HCT116 (cell line): ENCODE data around the gene UAP1L1. TPM values are rescaled to one million over a fixed set of nuclear protein-coding genes. Genes with fewer than 3 reads are reported as not detected.
A peak's percentile ranks its signal among the peaks of the same experiment; 100 is the strongest.

Experiments
- ATAC-seq: fragments of 200-7000 bp; cut with Tn5 transposase; 2 replicates; pipeline ENCODE4 v1.9.1; 2020; ENCODE audit warnings: mild to moderate bottlenecking, moderate library complexity
- BruUV-seq: library from RNA; stranded (reverse); fragments of 400-500 nt; replicated peaks from 2 replicates; lab custom pipeline; 2021; lab: Mats Ljungman, UMichigan
- CTCF ChIA-PET: fragments of 300-600 bp; sonication (Branson Sonifier 250); formaldehyde crosslinking; loops from one replicate; lab custom pipeline; 2021; ENCODE audit warnings: antibody characterized with exemption; lab: Charles Lee
- POLR2A ChIA-PET: fragments of 300-600, 350-600 bp; sonication (Branson Sonifier 250); formaldehyde crosslinking; loops from one replicate; lab custom pipeline; 2021; ENCODE audit warnings: antibody characterized with exemption; lab: Charles Lee
- RAD21 ChIA-PET, 2 experiments: fragments of 300-600 bp; sonication (Branson Sonifier 250); formaldehyde crosslinking; loops; one replicate each; lab custom pipeline; 2023; ENCODE audit warnings: low total read pairs in 2 of 2; ENCODE audit not compliant: uncharacterized antibody in 2 of 2, unreplicated experiment in 2 of 2, low non-redundant PET in 1 of 2; lab: Charles Lee
- DNase-seq: peaks from one replicate; pipeline ENCODE4 v3.0.0-alpha.2; 2010; ENCODE audit warnings: low read depth, low spot score
- H2AFZ ChIP-seq: fragments of 200-600 bp; shearing (Covaris generic), sonication (generic); 2 replicates; pipeline ENCODE4 v1.6.1; 2017; ENCODE audit warnings: low read depth, mixed run types, mixed read lengths, antibody characterized with exemption, low read length; ENCODE audit not compliant: poor library complexity, severe bottlenecking
- H3K27ac ChIP-seq: 2 replicates; pipeline ENCODE4 v1.5.1; 2012; ENCODE audit warnings: low read depth, low read length
- H3K27me3 ChIP-seq: fragments of 200-600 bp; sonication (generic); 2 replicates; pipeline ENCODE4 v1.6.1; 2016; ENCODE audit warnings: mixed run types, low read length, mixed read lengths; ENCODE audit not compliant: insufficient read depth
- H3K36me3 ChIP-seq, 2 experiments: fragments of 200-500 bp in 1 of 2; fragments of 200-600 bp in 1 of 2; sonication (Bioruptor generic) in 1 of 2; sonication (generic) in 1 of 2; 2 replicates each; pipeline versions ENCODE4 v1.5.1 to v1.6.1; 2014 to 2016; ENCODE audit warnings: low read length in 2 of 2, inconsistent platforms in 1 of 2, mixed read lengths in 1 of 2, mixed run types in 1 of 2; ENCODE audit not compliant: insufficient read depth in 2 of 2, control insufficient read depth in 1 of 2
- H3K4me1 ChIP-seq, 2 experiments: fragments of 200-600 bp in 1 of 2; sonication (generic) in 1 of 2; 2 replicates each; pipeline versions ENCODE4 v1.5.1 to v1.6.1; 2012 to 2017; ENCODE audit warnings: low read length in 2 of 2, inconsistent platforms in 1 of 2, mild to moderate bottlenecking in 1 of 2, mixed read lengths in 1 of 2, mixed run types in 1 of 2, moderate library complexity in 1 of 2; ENCODE audit not compliant: insufficient read depth in 2 of 2, control insufficient read depth in 1 of 2
- H3K4me2 ChIP-seq: fragments of 200-600 bp; sonication (generic); 2 replicates; pipeline ENCODE4 v1.6.1; 2017; ENCODE audit warnings: mixed run types, low read length, mixed read lengths
- H3K4me3 ChIP-seq, 2 experiments: fragments of 200-600 bp in 1 of 2; sonication (generic) in 1 of 2; replicated peaks in 1 of 2; 2 replicates each; pipeline ENCODE4 v1.5.1; 2011 to 2016; ENCODE audit warnings: low read length in 2 of 2, control low read depth in 1 of 2, low read depth in 1 of 2, mild to moderate bottlenecking in 1 of 2, mixed read lengths in 1 of 2, mixed run types in 1 of 2
- H3K79me2 ChIP-seq: fragments of 200-600 bp; sonication (generic); 2 replicates; pipeline ENCODE4 v1.6.1; 2017; ENCODE audit warnings: mild to moderate bottlenecking, mixed run types, low read length, moderate library complexity, mixed read lengths; ENCODE audit not compliant: insufficient read depth
- H3K9ac ChIP-seq: fragments of 200-600 bp; sonication (generic); 2 replicates; pipeline ENCODE4 v1.6.1; 2016; ENCODE audit warnings: low read length, mixed read lengths
- H3K9me2 ChIP-seq: fragments of 200-600 bp; sonication (generic), shearing (Covaris generic); 2 replicates; pipeline ENCODE4 v1.6.1; 2017; ENCODE audit warnings: mixed run types, mild to moderate bottlenecking, moderate library complexity; ENCODE audit not compliant: insufficient read depth
- H3K9me3 ChIP-seq, 2 experiments: fragments of 200-500 bp in 1 of 2; fragments of 200-600 bp in 1 of 2; sonication (Bioruptor generic) in 1 of 2; sonication (generic) in 1 of 2; 2 replicates each; pipeline ENCODE4 v1.6.1; 2014 to 2017; ENCODE audit warnings: low read length in 2 of 2, mixed read lengths in 2 of 2, inconsistent platforms in 1 of 2, low read depth in 1 of 2, mild to moderate bottlenecking in 1 of 2, mixed run types in 1 of 2, moderate library complexity in 1 of 2; ENCODE audit not compliant: control insufficient read depth in 1 of 2, insufficient read depth in 1 of 2
- H4K20me1 ChIP-seq: fragments of 200-600 bp; sonication (generic), shearing (Covaris generic); 2 replicates; pipeline ENCODE4 v1.6.1; 2017; ENCODE audit warnings: mixed run types, mild to moderate bottlenecking, moderate library complexity; ENCODE audit not compliant: insufficient read depth
- CBX3 ChIP-seq: IDR thresholded peaks from 2 replicates; pipeline ENCODE4 v1.6.1; 2012; ENCODE audit warnings: low read depth
- EGR1 ChIP-seq: IDR thresholded peaks from 2 replicates; pipeline ENCODE4 v1.6.1; 2012; ENCODE audit warnings: low read depth
- EZH2 ChIP-seq: fragments of 200-600 bp; sonication (generic); IDR thresholded peaks from 2 replicates; pipeline ENCODE4 v1.6.1; 2017; ENCODE audit warnings: antibody characterized with exemption, mixed run types
- EZH2phosphoT487 ChIP-seq: fragments of 200-600 bp; IDR thresholded peaks from 2 replicates; pipeline ENCODE4 v1.6.1; 2018; ENCODE audit warnings: antibody characterized with exemption, borderline replicate concordance
- JUND ChIP-seq: IDR thresholded peaks from 2 replicates; pipeline ENCODE4 v1.6.1; 2012
- POLR2A ChIP-seq: IDR thresholded peaks from 2 replicates; pipeline ENCODE4 v1.7.0; 2011; ENCODE audit warnings: borderline replicate concordance; ENCODE audit not compliant: insufficient read depth, insufficient read length; ENCODE audit errors: extremely low read depth
- POLR2AphosphoS5 ChIP-seq: IDR thresholded peaks from 2 replicates; pipeline ENCODE4 v1.6.1; 2011; ENCODE audit warnings: mild to moderate bottlenecking, low read depth, low read length, moderate library complexity
- RAD21 ChIP-seq: IDR thresholded peaks from 2 replicates; pipeline ENCODE4 v1.6.1; 2012; ENCODE audit warnings: low read depth, mild to moderate bottlenecking
- SIN3A ChIP-seq: IDR thresholded peaks from 2 replicates; pipeline ENCODE4 v1.6.1; 2012; ENCODE audit warnings: low read depth
- SRF ChIP-seq: IDR thresholded peaks from 2 replicates; pipeline ENCODE4 v1.6.1; 2012; ENCODE audit warnings: low read depth
- TCF7L2 ChIP-seq: IDR thresholded peaks from 2 replicates; pipeline ENCODE4 v1.7.0; 2011; ENCODE audit warnings: borderline replicate concordance, inconsistent platforms; ENCODE audit not compliant: insufficient read depth, insufficient read length; ENCODE audit errors: extremely low read depth
- YY1 ChIP-seq: IDR thresholded peaks from 2 replicates; pipeline ENCODE4 v1.6.1; 2011; ENCODE audit warnings: low read length, low read depth, moderate library complexity, mild to moderate bottlenecking; ENCODE audit not compliant: insufficient replicate concordance; ENCODE audit errors: extremely low read depth
- ZFX ChIP-seq: fragments of 450-650 bp; IDR thresholded peaks from 2 replicates; pipeline ENCODE4 v1.6.1; 2017
- intact Hi-C: fragments of 100-400 bp; cut with micrococcal nuclease; formaldehyde crosslinking; loops from 2 replicates; pipeline ENCODE4 v1.10.0; 2022
- total RNA-seq: library from RNA; stranded (reverse); gene quantifications from one replicate; pipeline ENCODE4 v1.2.1, GENCODE V29; 2021; ENCODE audit not compliant: unreplicated experiment
- TF ChIP-seq, protein P1 (sequence below): IDR thresholded peaks from 2 replicates; pipeline ENCODE4 v1.6.1; 2011; ENCODE audit warnings: mild to moderate bottlenecking, low read length, moderate library complexity; ENCODE audit not compliant: insufficient replicate concordance; ENCODE audit errors: extremely low read depth

The UAP1L1 gene
- total RNA-seq, 1 experiment from 2014 or later: 11.0 TPM

DNA sequence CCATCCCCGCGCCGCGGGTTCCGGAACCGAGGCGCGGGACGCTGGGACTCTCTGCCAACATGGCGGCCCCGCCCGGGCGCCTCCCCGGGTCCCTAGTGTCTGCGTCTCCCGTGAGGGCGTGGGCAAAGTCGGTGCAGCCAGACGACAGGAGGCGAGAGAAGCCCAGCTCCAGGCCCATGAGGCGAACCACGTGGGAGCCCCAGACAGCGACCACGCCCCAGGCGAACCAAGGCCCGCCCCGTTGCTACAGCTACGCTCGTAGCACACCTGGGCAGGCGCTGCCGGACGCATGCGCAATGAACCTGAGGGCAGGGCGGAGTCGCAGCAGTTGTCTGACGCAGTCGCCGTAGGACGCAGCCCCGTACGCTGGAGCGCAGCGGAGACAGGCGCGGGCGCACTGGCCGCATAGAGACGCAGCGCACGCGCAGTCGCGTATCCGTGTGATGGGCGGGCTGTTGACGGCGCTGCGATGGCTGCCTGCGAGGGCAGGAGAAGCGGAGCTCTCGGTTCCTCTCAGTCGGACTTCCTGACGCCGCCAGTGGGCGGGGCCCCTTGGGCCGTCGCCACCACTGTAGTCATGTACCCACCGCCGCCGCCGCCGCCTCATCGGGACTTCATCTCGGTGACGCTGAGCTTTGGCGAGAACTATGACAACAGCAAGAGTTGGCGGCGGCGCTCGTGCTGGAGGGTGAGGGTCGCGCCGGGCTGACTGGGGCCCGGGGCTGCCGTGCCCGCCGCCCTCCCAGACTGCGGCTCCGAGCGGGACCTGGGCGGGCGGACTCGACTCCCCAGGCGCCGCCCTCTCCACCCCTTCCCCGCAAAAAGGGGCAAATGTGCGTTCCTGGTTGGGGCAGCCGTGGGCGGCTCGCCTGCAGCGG, 9.5 kb downstream of the UAP1L1 start, which contains the start of gene MAN1B1:
MAN1B1 (plus strand) TSS at position 455 of the 878 bp plus-strand sequence; CDS start at position 470, 15 bp downstream.
- Histone ChIP-seq H3K79me2 (peaks cover 14% of the 10 kb centered on the region; the same call in 1 of the 2 replicates), H3K27me3 (no peaks in the 10 kb centered on the region), H2AFZ (no peak within 1 kb of the TSS), H3K4me1 (peaks cover 38 to 56% of the 10 kb centered on the region in 2 experiments), H3K4me2 (peak within 1 kb of the TSS; percentile 98), H3K9me2 (no peaks in the 10 kb centered on the region), H3K9me3 (no peaks in the 10 kb centered on the region), H3K36me3 (0 out of 4 replicates have a peak, but pooled peaks cover 0 to 4% of the 10 kb centered on the region in 2 experiments), H3K27ac (peak within 1 kb of the TSS; percentile 98), H3K4me3 (peak within 1 kb of the TSS; percentile 83 to 96), H4K20me1 (no peaks in the 10 kb centered on the region), H3K9ac (peak within 1 kb of the TSS; percentile 96)
- CTCF ChIA-PET: interaction anchor here (0.8 to 4.8 kb wide), 16 partner anchors 18 to 336 kb away, joined by 3 to 49 read pairs (median 4); partner anchors contain the start of genes AJM1, EXD3, NPDC1 and RNF224
- POLR2A ChIA-PET: interaction anchor here (0.7 to 4.8 kb wide), 12 partner anchors 10 to 504 kb away, joined by 3 to 43 read pairs (median 4); partner anchors contain the start of genes LCNL1, SAPCD2, TUBB4B and UAP1L1
- intact Hi-C loops: loop anchor here (1.0 kb wide), 1 partner anchor 32 kb away; no protein-coding TSS in a partner anchor
- no peak for TF ChIP-seq JUND
- TF ChIP-seq, protein P1, sequence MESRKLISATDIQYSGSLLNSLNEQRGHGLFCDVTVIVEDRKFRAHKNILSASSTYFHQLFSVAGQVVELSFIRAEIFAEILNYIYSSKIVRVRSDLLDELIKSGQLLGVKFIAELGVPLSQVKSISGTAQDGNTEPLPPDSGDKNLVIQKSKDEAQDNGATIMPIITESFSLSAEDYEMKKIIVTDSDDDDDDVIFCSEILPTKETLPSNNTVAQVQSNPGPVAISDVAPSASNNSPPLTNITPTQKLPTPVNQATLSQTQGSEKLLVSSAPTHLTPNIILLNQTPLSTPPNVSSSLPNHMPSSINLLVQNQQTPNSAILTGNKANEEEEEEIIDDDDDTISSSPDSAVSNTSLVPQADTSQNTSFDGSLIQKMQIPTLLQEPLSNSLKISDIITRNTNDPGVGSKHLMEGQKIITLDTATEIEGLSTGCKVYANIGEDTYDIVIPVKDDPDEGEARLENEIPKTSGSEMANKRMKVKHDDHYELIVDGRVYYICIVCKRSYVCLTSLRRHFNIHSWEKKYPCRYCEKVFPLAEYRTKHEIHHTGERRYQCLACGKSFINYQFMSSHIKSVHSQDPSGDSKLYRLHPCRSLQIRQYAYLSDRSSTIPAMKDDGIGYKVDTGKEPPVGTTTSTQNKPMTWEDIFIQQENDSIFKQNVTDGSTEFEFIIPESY: no peak
- no peak for TF ChIP-seq EZH2phosphoT487
- TF ChIP-seq EZH2: no peak
- TF ChIP-seq ZFX: peak; percentile 76; the same call in 1 of the 2 replicates
- no peak for TF ChIP-seq POLR2A
- no peak for TF ChIP-seq SIN3A
- no peak for TF ChIP-seq EGR1
- TF ChIP-seq CBX3: no peak
- TF ChIP-seq YY1: peak; percentile 91
- peak; percentile 45 for TF ChIP-seq TCF7L2
- no peak for TF ChIP-seq SRF
- no peak for TF ChIP-seq RAD21
- TF ChIP-seq POLR2AphosphoS5: peak; percentile 89
- RAD21 ChIA-PET: interaction anchor here (1.5 to 2.1 kb wide), 2 partner anchors 19 kb away, joined by 5 to 12 read pairs; no protein-coding TSS in a partner anchor
- BruUV-seq: no TSS peak
- ATAC-seq: peak; percentile 83
- peak; percentile 98 for DNase-seq
